ENCODE results near the gene ST7L.

DNA sequence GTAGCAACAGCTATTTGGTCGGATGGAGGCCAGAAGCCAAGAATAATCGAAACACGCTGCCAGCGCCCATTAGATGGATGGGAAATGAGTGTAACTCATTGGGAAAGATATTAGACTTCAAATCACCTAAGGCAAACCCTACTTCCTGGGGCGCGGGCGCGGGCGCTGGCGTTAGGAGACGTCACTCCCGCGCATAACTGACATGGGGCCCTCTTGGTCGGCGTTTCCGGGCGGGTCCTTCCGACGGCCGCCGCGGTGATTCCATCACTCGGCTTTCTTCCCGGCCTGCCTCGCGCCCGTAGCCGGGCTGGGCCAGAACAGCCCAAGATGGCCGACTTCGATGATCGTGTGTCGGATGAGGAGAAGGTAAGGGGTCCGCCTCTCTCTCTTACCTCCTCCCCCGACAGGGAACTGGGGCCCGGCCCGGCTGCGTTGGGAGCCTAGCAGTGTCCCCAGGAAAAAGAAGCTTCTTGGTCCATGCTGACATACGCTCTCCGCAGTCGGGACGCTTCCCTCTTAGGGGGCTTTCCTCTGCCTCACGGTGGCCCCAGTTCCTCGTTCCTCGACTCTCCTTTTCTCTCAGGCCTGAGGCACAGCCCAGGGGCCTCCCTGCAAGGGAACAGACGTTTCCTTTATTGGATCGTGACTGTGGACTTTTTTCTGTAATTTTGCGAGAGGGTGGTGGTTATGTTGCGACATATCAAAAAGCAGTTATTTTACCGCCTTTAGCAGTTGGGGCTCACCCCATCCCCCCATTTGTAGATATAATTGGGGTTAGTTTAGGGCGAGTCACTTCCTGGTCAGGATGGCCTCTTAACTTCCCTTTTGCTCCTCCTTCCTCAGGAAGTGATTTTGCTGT, 806 bp upstream of the ST7L start, which contains the start of gene CAPZA1:
- TF ChIP-seq EZH2 (IDR thresholded peaks at IDR 0.05; ENCODE audit: insufficient read depth, poor library complexity, severe bottlenecking) (no peak), EZH2phosphoT487 (IDR thresholded peaks at IDR 0.05; ENCODE audit: insufficient read depth, low read depth) (no peak)

Measured in GM23248 (cell line).